H4 (cell line): ENCODE results near the gene CHRM5. TPM values are rescaled to one million over a fixed set of nuclear protein-coding genes. Genes with fewer than 3 reads are reported as not detected.
A peak's percentile ranks its signal among the peaks of the same experiment; 100 is the strongest.
"Not testable (repeated sequence)": the region's sequence is repeated elsewhere in the genome, so short reads cannot be mapped to it uniquely, and the experiment has no call there.

Experiments used
- DNase-seq: peaks from one replicate; pipeline ENCODE4 v3.0.0-alpha.2; 2015; ENCODE audit warnings: low spot score
- total RNA-seq: library from RNA; depleted of rRNA; stranded (reverse); fragments of >200 nt; shearing (Covaris generic); gene quantifications from 2 replicates; pipeline ENCODE4 v1.2.3, GENCODE V29; 2014

The CHRM5 gene
- total RNA-seq, 1 experiment from 2014 or later: not detected

GRCh38 chr15:34039790-34040113, 71.5 kb downstream of the CHRM5 start:
- no peak for DNase-seq

DNA sequence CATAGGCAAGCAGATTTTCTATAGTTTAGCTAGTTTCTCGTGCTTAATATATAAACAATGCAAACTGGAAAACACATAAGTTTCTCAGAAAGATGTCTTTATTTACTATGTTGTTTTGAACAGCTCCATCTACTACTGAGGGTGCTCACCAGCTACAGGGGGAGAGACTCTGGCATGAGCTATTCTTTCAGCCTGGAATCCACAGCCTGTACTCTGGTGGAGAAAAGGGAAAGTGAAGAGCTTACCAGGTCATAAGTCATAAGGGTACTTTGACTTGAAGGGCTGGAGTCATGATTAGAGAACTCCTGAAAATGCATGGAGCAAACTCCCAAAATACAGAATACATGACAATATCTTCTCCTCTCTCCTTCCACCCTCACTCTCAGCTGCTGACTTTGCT, 75.1 kb downstream of the CHRM5 start:
- no peak for DNase-seq

DNA sequence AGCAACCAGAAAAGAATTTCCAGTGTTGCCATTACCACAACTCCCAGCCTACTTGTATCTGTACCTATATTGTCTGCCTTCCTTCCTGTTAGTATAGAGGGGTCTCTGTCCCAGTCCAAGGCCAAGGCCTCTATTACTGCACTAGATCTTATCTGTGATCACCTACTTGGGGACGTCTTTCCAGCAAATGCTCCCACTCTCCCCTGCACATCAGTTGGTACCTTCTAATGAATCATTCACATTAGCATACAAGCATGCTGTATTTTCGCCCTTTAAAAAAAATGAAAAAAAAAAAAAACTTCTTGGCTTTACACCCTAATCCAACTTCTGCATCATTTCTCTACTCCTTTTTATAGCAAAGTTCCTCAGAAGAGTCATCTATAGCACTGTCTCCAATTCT, 75.5 kb downstream of the CHRM5 start:
- DNase-seq: no peak

DNA sequence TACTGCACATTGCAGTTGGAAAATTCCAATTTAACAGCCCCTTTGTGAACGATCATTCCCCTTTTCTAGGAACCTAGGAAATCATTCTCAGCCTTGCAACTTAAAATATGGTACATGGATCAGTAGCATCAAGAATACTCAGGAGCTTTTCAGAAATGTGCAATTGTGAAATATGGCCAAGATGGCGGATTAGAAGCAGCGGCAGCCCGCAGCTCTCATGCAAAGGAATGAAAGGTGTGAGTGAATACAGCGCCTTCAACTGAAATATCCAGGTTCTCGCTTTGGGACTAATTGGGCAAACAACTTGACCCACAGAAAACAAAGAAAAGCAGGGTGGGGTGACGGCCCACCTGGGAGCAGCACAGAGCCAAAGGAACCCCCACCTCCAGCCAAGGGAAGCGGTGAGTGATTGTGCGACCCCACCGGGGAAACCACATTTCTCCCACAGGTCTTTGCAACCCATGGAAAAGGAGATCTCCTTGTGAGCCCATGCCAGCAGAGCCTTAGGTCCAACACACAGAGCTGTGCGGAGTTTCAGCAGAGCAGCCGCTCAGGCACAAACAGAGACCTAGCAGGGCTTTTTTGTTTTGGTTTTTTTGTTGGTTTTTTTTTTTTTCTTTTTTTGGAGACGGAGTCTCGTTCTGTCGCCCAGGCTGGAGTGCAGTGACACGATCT, 78.3 kb downstream of the CHRM5 start:
- DNase-seq: no peak

DNA sequence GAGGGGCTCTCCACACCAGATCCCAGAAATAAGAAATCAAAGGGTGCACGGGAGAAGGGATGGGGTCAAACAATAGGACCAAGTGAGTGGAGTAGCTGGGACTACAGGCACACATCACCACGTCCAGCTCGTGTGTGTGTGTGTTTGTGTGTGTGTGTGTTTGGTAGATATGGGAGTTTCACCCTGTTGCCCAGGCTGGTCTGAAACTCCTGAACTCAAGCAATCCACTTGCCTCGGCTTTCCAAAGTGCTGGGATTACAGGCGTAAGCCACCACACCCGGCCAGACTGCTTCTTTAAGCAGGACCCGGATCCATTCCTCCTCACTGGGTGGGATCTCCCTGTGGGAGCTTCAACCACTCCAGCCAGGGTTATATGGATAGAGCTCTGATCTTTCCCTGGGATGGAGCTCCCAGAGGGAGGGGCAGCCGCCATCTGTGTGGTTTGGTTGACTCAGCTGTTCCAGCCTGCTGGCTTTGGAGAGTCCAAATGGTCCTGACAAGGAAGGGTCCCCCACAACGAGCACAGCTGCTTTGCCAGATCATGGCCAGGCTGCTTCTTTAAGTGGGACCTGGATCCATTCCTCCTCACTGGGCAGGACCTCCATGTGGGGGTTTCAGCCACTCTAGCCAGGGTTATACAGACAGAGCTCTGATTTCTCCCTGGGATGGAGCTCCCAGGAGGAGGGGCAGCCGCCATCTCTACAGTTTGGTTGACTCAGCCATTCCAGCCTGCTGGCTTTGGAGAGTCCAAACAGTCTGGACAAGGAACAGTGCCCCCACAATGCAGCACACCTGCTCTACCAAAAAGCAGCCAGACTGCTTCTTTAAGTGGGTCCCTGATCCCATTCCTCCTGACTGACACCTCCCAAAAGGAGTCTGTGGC, 79.8 kb downstream of the CHRM5 start:
- peak; percentile 30 for DNase-seq

GRCh38 chr15:34049112-34049511, 80.8 kb downstream of the CHRM5 start:
- DNase-seq: no peak

DNA sequence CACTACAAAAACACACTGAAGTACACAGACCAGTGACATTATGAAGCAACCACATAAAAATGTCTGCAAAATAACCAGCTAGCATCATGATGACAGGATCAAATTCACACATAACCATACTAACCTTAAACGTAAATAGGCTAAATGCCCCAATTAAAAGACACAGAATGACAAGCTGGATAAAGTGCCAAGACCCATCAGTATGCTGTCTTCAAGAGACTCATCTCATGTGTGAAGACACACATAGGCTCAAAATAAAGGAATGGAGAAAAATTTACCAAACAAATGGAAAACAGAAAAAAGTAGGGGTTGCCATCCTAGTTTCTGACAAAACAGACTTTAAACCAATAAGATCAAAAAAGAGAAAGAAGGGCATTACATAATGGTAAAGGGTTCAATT, 82.1 kb downstream of the CHRM5 start:
- DNase-seq: not testable (repeated sequence)

GRCh38 chr15:34054081-34054707, 85.9 kb downstream of the CHRM5 start:
- no peak for DNase-seq

DNA sequence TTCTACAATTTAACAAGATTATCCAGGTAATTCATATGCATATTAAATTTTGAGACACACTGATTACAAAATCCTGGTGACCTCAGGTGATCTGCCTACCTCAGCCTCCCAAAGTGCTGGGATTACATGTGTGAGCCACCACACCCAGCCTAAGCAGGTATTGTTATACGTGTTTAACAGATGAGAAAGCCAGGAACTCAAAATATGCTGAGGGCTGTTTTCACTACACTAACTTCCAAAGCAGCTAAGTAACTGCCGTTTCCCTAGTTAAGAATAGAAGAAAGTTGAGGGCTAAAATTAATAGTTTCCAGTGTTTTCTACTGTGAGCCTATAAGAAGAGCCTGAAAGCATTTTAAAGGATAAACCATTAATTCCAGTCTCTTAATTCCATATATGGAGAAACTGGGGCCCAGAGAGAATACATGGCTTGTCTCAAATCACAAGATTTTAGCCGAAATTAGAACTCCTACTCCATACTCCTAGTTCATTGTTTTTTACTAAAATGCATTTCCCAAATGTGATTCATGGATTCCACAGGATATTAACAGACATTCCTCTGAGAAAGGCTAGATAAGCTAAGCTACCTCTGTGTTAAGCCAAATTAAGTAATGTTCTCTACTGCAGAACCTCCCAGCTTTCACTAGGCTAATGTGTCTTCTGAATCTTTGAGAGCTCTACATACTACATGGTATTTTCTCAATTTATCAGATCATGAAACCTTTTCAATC, 87.7 kb downstream of the CHRM5 start:
- DNase-seq: peak; percentile 38

- no peak for DNase-seq
Observed at GRCh38 chr15:34056911-34057310, 88.6 kb downstream of the CHRM5 start.

DNA sequence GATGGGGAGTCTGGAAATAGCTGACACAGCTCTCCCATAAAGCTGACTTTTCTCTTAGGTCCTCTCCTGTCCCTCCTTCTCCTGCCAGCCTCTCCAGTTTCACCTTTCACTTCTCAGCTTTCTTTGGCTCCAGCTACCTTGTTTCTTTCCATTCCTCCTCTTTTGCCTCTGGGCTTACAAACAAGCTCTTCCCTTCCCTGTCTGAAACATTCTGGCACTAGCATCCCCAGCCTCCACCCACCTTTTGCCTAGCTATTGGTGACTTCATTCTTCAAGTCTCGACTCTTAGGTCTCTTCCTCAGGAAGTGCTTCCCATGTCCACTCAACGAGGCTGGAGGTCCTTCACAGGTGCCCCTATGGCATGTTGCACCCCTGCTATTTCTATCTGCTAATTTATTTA, 91.2 kb downstream of the CHRM5 start:
- DNase-seq: no peak

GRCh38 chr15:34059946-34060345, 91.6 kb downstream of the CHRM5 start:
- DNase-seq: no peak

GRCh38 chr15:34064438-34064837, 96.1 kb downstream of the CHRM5 start:
- DNase-seq: no peak

DNA sequence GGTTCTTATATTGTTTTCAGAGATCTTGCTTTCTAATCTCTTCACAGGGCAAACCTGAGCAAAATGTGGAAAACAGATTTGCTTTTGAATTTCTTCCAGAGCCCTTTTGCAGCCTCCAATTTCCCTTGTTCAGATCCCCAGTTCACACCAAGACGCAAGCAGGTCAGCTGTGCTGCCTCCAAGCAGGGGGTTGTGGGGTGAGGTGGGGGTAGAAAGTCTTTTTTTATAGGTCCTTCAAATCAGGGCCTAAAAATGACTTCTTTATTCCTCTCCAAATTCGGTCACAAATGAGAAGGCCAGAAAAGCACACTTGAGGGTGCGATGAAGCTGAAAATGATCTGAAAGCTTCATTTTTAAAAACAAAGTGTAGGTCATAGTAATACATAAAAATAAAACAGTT, 97.0 kb downstream of the CHRM5 start:
- DNase-seq: no peak

- no peak for DNase-seq
Observed at GRCh38 chr15:34065941-34066340, 97.6 kb downstream of the CHRM5 start.

DNA sequence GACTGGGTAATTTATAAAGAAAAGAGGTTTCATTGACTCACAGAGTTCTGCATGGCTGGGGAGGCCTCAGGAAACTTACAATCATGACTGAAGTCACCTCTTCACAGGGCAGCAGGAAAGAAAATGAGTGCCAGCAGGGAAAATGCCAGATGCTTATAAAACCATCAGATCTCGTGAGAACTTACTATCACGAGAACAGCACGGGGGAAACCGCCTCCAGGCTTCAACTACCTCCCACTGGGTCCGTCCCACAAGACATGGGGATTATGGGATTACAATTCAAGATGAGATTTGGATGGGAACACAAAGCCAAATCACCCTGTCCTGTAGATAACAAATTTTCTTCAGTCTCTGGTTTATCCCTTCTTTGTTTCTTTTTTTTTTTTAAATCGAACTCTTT, 101.7 kb downstream of the CHRM5 start:
- no peak for DNase-seq

DNA sequence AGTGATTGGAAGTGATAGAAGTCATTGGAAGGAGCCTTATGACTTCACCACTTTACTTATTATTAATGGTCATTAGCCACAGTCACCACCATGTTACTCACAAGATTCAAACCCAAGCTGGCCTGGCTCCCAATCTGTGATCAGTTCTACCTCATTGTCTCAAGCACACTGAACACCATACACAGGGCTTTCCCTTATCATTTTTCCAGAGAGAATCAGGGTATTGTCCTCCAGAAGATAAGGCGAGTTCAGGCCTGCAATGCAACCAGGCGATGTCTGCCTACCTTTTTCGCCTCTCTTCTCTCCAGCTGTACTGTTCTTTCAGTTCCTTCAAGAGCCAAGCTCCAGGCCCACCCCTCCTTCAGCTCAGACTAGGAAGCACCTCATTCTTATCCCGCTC, 108.5 kb downstream of the CHRM5 start:
- DNase-seq: no peak

DNA sequence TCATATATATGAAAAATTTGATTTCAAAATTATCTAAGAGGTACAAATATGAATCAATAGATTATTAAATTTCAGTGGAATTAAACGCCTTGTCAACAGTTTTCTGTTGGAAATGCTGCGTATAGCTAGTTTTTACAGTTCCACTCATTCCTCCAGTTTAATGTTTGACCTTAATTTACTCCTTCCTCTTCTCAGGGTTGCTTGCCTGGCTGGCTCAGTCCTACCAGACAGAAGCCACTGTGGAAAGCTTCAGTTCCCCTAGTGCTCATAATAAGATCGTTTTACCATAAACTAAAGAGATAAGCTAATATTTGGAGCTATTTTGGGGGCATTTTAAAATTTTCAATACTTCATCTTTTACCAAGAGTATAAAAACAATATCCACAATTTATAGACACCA, 110.6 kb downstream of the CHRM5 start:
- no peak for DNase-seq

DNA sequence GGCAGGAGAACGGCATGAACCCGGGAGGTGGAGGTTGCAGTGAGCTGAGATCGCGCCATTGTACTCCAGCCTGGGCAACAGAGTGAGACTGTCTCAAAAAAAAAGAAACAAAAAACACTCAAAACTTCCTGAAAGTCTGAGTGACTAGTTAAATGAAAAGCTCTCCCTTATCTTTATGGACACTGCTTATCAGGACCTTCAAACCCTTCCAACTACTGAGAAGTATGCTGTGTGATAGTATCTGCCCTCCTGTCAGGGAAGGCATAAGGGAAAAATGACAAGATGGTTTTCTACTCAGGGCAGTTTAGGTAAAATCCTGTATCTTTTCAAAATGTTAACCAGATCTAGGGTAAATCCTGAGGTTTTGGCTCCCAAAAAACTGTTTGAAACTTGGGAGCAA, 111.6 kb downstream of the CHRM5 start:
- DNase-seq: no peak

- peak; percentile 76 for DNase-seq
Observed at GRCh38 chr15:34084086-34084485, 115.8 kb downstream of the CHRM5 start.

- DNase-seq: peak; percentile 48
Observed at GRCh38 chr15:34085746-34086145, 117.4 kb downstream of the CHRM5 start.

GRCh38 chr15:34099914-34100313, 131.6 kb downstream of the CHRM5 start:
- no peak for DNase-seq
